ENCODE results near the gene CBL. TPM values are rescaled to one million over a fixed set of nuclear protein-coding genes. Genes with fewer than 3 reads are reported as not detected.
A peak's percentile ranks its signal among the peaks of the same experiment; 100 is the strongest.

CBL gene
- total RNA-seq, 1 donor from 2014 or later, result 7.4 TPM

- no peak for DNase-seq (ENCODE audit: low read depth in 2 of 2)
Observed at GRCh38 chr11:119266517-119267255, 60.5 kb downstream of the CBL start.

GRCh38 chr11:119267645-119268044 is 61.5 kb downstream of the CBL start:
- no peak for DNase-seq (ENCODE audit: low read depth in 2 of 2)

GRCh38 chr11:119273721-119274120 is 67.6 kb downstream of the CBL start:
- no peak for DNase-seq (ENCODE audit: low read depth in 2 of 2)

DNA sequence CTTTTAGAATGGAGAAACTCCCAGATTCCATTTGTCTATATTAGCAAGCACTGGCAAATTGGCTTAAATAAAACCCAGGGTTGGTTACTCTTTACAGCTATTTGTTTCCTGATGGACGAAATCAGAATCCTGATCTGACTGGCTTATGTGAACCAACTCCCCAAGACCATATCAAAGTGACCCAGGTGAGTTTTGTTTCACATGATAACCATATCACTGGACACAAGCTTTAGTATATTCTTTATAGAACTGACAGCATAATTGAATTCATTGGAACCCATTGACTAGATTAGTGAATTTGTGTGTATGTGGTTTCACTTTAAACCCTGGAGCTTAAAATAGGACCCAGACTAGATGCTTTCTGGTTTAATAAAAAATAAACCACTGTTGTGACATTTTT is 71.5 kb downstream of the CBL start:
- no peak for DNase-seq (ENCODE audit: low read depth in 2 of 2)

- DNase-seq (ENCODE audit: low read depth in 2 of 2), result no peak
Observed at GRCh38 chr11:119282495-119282894, 76.4 kb downstream of the CBL start.

DNA sequence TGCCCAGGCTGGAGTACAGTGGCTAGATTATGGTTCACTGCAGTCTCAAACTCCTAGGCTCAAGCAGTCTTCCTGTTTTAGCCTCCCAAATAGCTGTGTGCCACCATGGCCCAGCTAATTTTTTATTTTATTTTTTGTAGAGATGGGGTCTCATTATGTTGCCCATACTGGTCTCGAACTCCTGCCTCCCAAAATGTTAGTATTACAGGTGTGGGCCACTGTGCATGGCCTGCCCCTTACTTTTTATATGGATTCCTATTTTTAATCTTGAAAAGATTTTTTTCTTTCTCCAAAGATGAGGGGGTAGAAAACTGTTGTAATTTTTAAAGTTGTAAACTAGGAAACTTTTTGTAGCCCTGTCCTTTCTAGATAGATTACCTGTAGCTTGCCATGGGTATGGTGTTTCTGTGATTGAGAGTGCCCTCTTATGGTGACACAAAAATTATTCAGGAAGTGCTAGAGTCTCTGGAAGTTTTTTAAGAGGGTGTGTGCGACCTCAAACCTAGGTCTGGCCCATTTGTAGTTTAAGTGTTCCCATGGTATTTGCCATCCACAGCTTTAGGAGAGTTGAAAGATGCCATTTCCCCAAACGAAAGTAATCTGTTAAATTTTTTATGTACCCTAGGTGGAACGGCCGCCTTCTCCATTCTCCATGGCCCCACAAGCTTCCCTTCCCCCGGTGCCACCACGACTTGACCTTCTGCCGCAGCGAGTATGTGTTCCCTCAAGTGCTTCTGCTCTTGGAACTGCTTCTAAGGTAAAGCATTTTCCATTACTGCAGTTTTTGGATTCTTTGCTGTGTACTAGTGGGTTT is 78.4 kb downstream of the CBL start:
- peak; percentile 37 to 49 for DNase-seq (ENCODE audit: low read depth in 2 of 2)

- DNase-seq (ENCODE audit: low read depth in 2 of 2), result no peak
Observed at GRCh38 chr11:119285431-119285830, 79.3 kb downstream of the CBL start.

DNA sequence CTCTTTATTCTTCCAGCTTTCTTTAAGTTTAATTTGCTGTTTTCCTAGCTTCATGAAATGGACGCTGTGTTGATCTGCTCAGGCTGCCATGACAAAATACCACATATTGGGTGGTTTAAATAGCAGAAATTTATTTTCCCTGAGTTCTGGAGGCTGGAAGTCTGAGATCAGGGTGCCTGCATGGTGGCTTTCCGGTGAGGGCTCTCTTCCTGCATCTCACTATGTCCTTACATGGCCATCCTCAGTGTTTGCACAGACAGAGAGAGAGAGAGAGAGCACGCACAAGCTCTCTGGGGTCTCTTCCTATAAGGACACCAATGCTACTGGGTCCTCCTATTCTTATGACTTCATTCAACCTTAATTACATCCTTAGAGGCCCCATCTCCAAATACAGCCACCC is 82.1 kb downstream of the CBL start:
- no peak for DNase-seq (ENCODE audit: low read depth in 2 of 2)

- no peak for DNase-seq (ENCODE audit: low read depth in 2 of 2)
Observed at GRCh38 chr11:119290894-119291497, 84.9 kb downstream of the CBL start.

DNA sequence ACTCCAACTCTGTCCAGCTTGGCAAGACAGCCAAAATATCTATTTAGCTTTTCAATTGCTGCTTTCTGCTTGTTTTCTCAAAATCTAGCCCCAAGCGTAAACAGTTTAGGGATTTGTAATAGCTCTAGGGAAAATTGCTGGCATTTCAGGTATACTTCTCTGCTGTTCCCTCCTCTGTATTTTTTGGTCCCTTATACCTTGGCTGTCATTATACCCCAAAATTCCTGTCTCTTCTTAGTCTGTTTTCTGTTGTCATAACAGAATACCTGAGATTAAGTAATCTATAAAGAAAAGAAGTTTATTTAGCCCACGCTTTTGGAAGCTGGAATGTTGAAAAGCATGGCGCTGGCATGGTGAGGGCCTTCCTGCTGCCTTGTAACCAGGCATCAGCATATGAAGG is 87.3 kb downstream of the CBL start:
- no peak for DNase-seq (ENCODE audit: low read depth in 2 of 2)

DNA sequence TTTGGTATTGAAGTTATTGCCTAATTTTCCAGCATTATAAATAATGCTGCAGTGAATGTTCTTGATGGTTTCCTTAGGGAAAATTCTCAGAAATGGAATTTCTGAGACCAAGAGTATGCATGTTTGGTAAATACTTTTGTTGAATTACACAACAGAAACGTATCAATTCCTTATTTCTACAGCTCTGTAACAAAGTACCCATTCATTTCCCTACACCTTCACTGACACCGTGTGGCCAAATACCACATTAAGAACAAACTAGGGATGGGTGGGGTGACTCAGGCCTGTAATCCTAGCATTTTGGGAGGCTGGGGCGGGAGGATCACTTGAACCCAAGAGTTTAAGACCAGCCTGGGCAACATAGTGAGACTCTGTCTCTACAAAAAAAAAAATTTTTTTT is 89.0 kb downstream of the CBL start:
- DNase-seq (ENCODE audit: low read depth in 2 of 2), result no peak

GRCh38 chr11:119297938-119298337 is 91.8 kb downstream of the CBL start:
- DNase-seq (ENCODE audit: low read depth in 2 of 2), result no peak

- no peak for DNase-seq (ENCODE audit: low read depth in 2 of 2)
Observed at GRCh38 chr11:119298726-119299125, 92.6 kb downstream of the CBL start.

DNA sequence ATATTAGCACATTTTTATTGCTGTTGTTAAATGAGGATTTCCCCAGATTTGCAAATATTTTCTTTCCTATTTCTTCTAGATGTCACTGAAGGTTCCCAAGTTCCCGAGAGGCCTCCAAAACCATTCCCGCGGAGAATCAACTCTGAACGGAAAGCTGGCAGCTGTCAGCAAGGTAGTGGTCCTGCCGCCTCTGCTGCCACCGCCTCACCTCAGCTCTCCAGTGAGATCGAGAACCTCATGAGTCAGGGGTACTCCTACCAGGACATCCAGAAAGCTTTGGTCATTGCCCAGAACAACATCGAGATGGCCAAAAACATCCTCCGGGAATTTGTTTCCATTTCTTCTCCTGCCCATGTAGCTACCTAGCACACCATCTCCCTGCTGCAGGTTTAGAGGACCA is 93.3 kb downstream of the CBL start:
- no peak for DNase-seq (ENCODE audit: low read depth in 2 of 2)

- DNase-seq (ENCODE audit: low read depth in 2 of 2), result no peak
Observed at GRCh38 chr11:119300198-119300964, 94.2 kb downstream of the CBL start.

DNA sequence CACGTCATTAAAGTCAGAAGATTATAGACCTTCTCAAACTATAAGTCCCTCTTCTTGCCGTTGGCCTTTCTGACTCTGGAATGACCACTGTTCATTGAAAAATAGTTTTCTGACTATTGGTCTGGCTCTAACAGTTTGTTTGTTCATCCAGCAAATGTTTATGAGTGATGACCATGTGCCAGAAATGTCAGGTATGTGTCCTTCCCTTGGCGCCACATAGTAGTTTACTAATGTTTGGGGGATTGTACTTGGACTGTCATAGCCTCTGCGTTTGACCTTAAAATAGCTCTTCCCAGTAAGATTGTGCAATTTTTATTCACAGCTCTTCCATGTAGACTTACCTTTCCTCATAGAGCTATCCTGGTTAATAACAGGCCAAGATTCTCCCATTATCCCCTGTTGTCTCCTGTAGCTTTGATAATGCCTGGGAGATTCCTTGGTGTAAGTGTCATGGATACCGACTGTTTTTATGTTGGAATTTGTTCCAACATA is 97.1 kb downstream of the CBL start:
- DNase-seq (ENCODE audit: low read depth in 2 of 2), result no peak

DNA sequence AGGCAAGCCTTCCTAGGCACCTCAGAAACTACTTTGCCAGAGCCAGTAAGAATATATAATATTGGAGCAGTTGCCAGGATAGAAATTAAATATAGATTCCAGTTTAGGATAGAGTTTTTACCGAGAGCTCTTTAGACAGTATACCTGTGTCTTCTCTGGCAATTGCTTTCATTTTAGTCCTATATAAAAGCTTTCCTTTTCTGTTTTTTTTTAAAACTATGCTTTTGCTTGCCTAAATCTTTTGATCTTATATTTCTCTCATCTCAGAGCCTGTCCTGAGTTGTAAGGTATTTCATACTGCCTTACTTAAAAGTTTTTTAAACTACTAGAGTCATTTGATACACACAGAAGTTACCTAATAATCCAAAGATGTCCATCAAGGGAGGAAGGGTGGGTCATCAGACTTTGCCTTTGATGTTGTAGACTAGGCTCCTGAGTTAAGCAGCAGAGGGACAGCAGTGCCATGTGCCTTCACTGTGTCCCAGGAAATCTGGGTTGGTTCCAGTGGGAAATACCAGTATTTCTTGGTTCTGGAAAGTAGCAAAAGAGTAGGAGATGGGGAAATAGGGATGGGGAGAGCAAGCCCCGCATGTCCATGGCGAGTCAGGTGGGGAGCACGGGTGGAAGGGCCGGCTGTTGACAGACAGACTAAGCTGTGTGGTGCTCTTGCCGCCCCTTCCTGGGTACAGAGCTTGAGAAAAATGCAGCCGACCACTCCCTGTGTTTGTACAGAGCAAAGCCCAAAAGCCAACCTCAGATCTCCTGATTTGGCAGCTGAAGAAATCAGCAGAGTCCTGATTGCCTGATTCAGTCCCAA is 99.6 kb downstream of the CBL start:
- no peak for DNase-seq (ENCODE audit: low read depth in 2 of 2)

GRCh38 chr11:119306373-119306890 is 100.3 kb downstream of the CBL start:
- peak in 1 of 2 donors; percentile 20 for DNase-seq (ENCODE audit: low read depth in 2 of 2)

GRCh38 chr11:119307219-119307618 is 101.1 kb downstream of the CBL start:
- peak in 1 of 2 donors; percentile 32 for DNase-seq (ENCODE audit: low read depth in 2 of 2)

GRCh38 chr11:119307974-119308373 is 101.8 kb downstream of the CBL start:
- DNase-seq (ENCODE audit: low read depth in 2 of 2), result no peak
